ENCODE results near the gene COMMD3. TPM values are rescaled to one million over a fixed set of nuclear protein-coding genes. Genes with fewer than 3 reads are reported as not detected.
A peak's percentile ranks its signal among the peaks of the same experiment; 100 is the strongest.

The COMMD3 gene
- total and polyA plus RNA-seq, 9 of the 15 experiments (the other 6 are each of a cell fraction or from before 2014, with no cell fraction given) = 50.7 to 217 (median 80.1) TPM

- no peak for TF ChIP-seq ZBTB49 (CRISPR knock-in tag; IDR thresholded peaks at IDR 0.05; ENCODE audit: borderline replicate concordance)
- peak; percentile 90 for TF ChIP-seq BHLHE40 (IDR thresholded peaks at IDR 0.05; ENCODE audit: low read length)
- no peak for TF ChIP-seq ZNF717 (CRISPR knock-in tag; IDR thresholded peaks at IDR 0.05)
- no peak for TF ChIP-seq ZNF586 (CRISPR knock-in tag; conservative IDR thresholded peaks at IDR 0.05)
- no peak for TF ChIP-seq DNMT1 (IDR thresholded peaks at IDR 0.05)
- TF ChIP-seq GABPB1 (CRISPR knock-in tag; IDR thresholded peaks at IDR 0.05) = no peak
- TF ChIP-seq, protein P1, sequence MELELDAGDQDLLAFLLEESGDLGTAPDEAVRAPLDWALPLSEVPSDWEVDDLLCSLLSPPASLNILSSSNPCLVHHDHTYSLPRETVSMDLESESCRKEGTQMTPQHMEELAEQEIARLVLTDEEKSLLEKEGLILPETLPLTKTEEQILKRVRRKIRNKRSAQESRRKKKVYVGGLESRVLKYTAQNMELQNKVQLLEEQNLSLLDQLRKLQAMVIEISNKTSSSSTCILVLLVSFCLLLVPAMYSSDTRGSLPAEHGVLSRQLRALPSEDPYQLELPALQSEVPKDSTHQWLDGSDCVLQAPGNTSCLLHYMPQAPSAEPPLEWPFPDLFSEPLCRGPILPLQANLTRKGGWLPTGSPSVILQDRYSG (tag; conservative IDR thresholded peaks at IDR 0.05; ENCODE audit: low read depth) = no peak
- TF ChIP-seq ETS2 (tag; IDR thresholded peaks at IDR 0.05; ENCODE audit: borderline replicate concordance, poor library complexity, severe bottlenecking) = no peak
- TF ChIP-seq RFX7 (CRISPR knock-in tag; IDR thresholded peaks at IDR 0.05) = no peak
- TF ChIP-seq ZKSCAN8 (CRISPR knock-in tag; IDR thresholded peaks at IDR 0.05) = 0 out of 2 replicates have a peak, but pooled peaks have one; percentile 42
- no peak for TF ChIP-seq TCF15 (CRISPR knock-in tag; IDR thresholded peaks at IDR 0.05)
- TF ChIP-seq MXI1 (IDR thresholded peaks at IDR 0.05; ENCODE audit: low read depth, low read length) = 0 out of 2 replicates have a peak, but pooled peaks have one; percentile 11
- no peak for TF ChIP-seq MECOM (CRISPR knock-in tag; IDR thresholded peaks at IDR 0.05)
- no peak for TF ChIP-seq NCOA6 (IDR thresholded peaks at IDR 0.05)
- no peak for TF ChIP-seq TCF7 (IDR thresholded peaks at IDR 0.05; ENCODE audit: borderline replicate concordance)
- no peak for TF ChIP-seq ZFP1 (CRISPR knock-in tag; IDR thresholded peaks at IDR 0.05)
These were observed 1.3 kb upstream of the COMMD3 start (continued) for GRCh38 chr10:22314852-22315251.

Data from K562 (cell line).